GM12878 (cell line): ENCODE data around the gene MT4. TPM values are rescaled to one million over a fixed set of nuclear protein-coding genes. Genes with fewer than 3 reads are reported as not detected.

Experiments
- ATAC-seq: fragments of 200-7000 bp; cut with Tn5 transposase; 3 replicates; pipeline ENCODE4 v1.9.1; 2020; ENCODE audit warnings: mild to moderate bottlenecking, moderate library complexity
- BruUV-seq: library from RNA; stranded (reverse); fragments of 400-500 nt; replicated peaks from 2 replicates; lab custom pipeline; 2021; lab: Mats Ljungman, UMichigan
- CTCF ChIA-PET: fragments of 300-600 bp; sonication (Branson Sonifier 250); formaldehyde crosslinking; extraction: SDS; loops from one replicate; lab custom pipeline; 2021; ENCODE audit warnings: inconsistent platforms; lab: Yijun Ruan, JAX
- POLR2A ChIA-PET: fragments of 350-600 bp; formaldehyde crosslinking; extraction: SDS; loops from one replicate; lab custom pipeline; 2021; ENCODE audit warnings: inconsistent platforms; lab: Charles Lee
- RAD21 ChIA-PET: fragments of 300-600 bp; sonication (Branson Sonifier 250); formaldehyde crosslinking; loops from one replicate; lab custom pipeline; 2023; ENCODE audit warnings: antibody characterized with exemption; ENCODE audit not compliant: unreplicated experiment; lab: Charles Lee
- SMC1A ChIA-PET: fragments of 300-600 bp; sonication (Branson Sonifier 250); formaldehyde crosslinking; loops from one replicate; lab custom pipeline; 2023; ENCODE audit not compliant: unreplicated experiment, uncharacterized antibody; lab: Charles Lee
- DNase-seq: peaks from one replicate; pipeline ENCODE4 v3.0.0-alpha.2; 2011; ENCODE audit warnings: low read depth, low spot score
- FAIRE-seq: peaks from 3 replicates; lab custom pipeline; 2011; peaks lifted over from hg19 to GRCh38; lab: Jason Lieb, UNC
- H2AFZ ChIP-seq: 2 replicates; pipeline ENCODE4 v1.6.0; 2011; ENCODE audit warnings: low read depth, low read length, control low read depth; ENCODE audit not compliant: control insufficient read depth
- H3K27ac ChIP-seq: 2 replicates; pipeline ENCODE4 v1.5.1; 2011; ENCODE audit warnings: control low read depth; ENCODE audit not compliant: control insufficient read depth, insufficient read depth
- H3K27me3 ChIP-seq, 2 experiments: replicated peaks in 1 of 2; 2 replicates each; pipeline versions ENCODE4 v1.6.0 to v1.6.1; 2011; ENCODE audit warnings: low read length in 1 of 2; ENCODE audit not compliant: control insufficient read depth in 2 of 2, insufficient read depth in 2 of 2
- H3K36me3 ChIP-seq, 2 experiments: 2 replicates each; pipeline ENCODE4 v1.5.1; 2011; ENCODE audit warnings: low read length in 1 of 2; ENCODE audit not compliant: control insufficient read depth in 2 of 2, insufficient read depth in 2 of 2
- H3K4me1 ChIP-seq: 2 replicates; pipeline ENCODE4 v1.6.1; 2011; ENCODE audit warnings: mild to moderate bottlenecking, low read length, moderate library complexity, mixed read lengths; ENCODE audit not compliant: control insufficient read depth, insufficient read depth
- H3K4me2 ChIP-seq: 2 replicates; pipeline ENCODE4 v1.6.0; 2011; ENCODE audit warnings: control low read depth; ENCODE audit not compliant: control insufficient read depth, insufficient read depth
- H3K4me3 ChIP-seq: fragments of 200-600 bp; sonication (generic); 2 replicates; pipeline ENCODE4 v1.5.1; 2016
- H3K79me2 ChIP-seq: 2 replicates; pipeline ENCODE4 v1.6.0; 2011; ENCODE audit warnings: low read length; ENCODE audit not compliant: control insufficient read depth, insufficient read depth
- H3K9ac ChIP-seq: 2 replicates; pipeline ENCODE4 v1.8.0; 2011; ENCODE audit warnings: low read length, control low read depth, mixed read lengths; ENCODE audit not compliant: control insufficient read depth, insufficient read depth
- H3K9me3 ChIP-seq: replicated peaks from 3 replicates; pipeline ENCODE4 v1.5.1; 2011; ENCODE audit warnings: mild to moderate bottlenecking, low read length; ENCODE audit not compliant: control insufficient read depth, insufficient read depth
- H4K20me1 ChIP-seq: 2 replicates; pipeline ENCODE4 v1.6.0; 2011; ENCODE audit not compliant: control insufficient read depth, insufficient read depth
- BCL11A ChIP-seq: IDR thresholded peaks from 2 replicates; pipeline ENCODE4 v1.6.1; 2011; ENCODE audit warnings: low read depth, low read length
- BHLHE40 ChIP-seq, 2 experiments: fragments of 450-650 bp in 1 of 2; IDR thresholded peaks; 2 replicates each; pipeline ENCODE4 v1.6.1; 2011 to 2017; ENCODE audit warnings: low read depth in 2 of 2, borderline replicate concordance in 1 of 2, improper control_type of control experiment in 1 of 2, low read length in 1 of 2, mild to moderate bottlenecking in 1 of 2
- CHD4 ChIP-seq: fragments of 200-600 bp; sonication (generic); IDR thresholded peaks from 2 replicates; pipeline ENCODE4 v1.6.1; 2016; ENCODE audit warnings: mild to moderate bottlenecking
- IRF5 ChIP-seq: fragments of 450-650 bp; IDR thresholded peaks from 2 replicates; pipeline ENCODE4 v1.6.1; 2017; ENCODE audit warnings: borderline replicate concordance
- MTA3 ChIP-seq: IDR thresholded peaks from 2 replicates; pipeline ENCODE4 v1.6.1; 2012; ENCODE audit warnings: low read length, inconsistent platforms, borderline replicate concordance
- NFXL1 ChIP-seq: fragments of 450-650 bp; IDR thresholded peaks from 2 replicates; pipeline ENCODE4 v1.6.1; 2017; ENCODE audit warnings: antibody characterized with exemption, mild to moderate bottlenecking, borderline replicate concordance
- PAX5 ChIP-seq: IDR thresholded peaks from 2 replicates; pipeline ENCODE4 v1.6.1; 2011; ENCODE audit warnings: low read depth, low read length, borderline replicate concordance
- POLR2AphosphoS2 ChIP-seq: IDR thresholded peaks from 2 replicates; pipeline ENCODE4 v1.6.1; 2011; ENCODE audit warnings: low read depth, mild to moderate bottlenecking, low read length, improper control_type of control experiment, moderate library complexity
- PRDM15 ChIP-seq: fragments of 450-650 bp; formaldehyde crosslinking; IDR thresholded peaks from 2 replicates; pipeline ENCODE4 v1.4.0; 2020; ENCODE audit warnings: mild to moderate bottlenecking, moderate library complexity
- SMARCA5 ChIP-seq: fragments of 450-650 bp; IDR thresholded peaks from 2 replicates; pipeline ENCODE4 v1.6.1; 2017; ENCODE audit warnings: mild to moderate bottlenecking
- TAF1 ChIP-seq: IDR thresholded peaks from 2 replicates; pipeline ENCODE4 v1.6.1; 2011; ENCODE audit warnings: mild to moderate bottlenecking, low read depth, low read length, borderline replicate concordance
- WGBS: methylation state at CpG from one replicate; pipeline ENCODE4 v1.1.6; 2016; ENCODE audit warnings: low lambda C conversion rate; ENCODE audit not compliant: insufficient replicate concordance, insufficient coverage; ENCODE audit errors: missing lambda C conversion rate; 5-methylcytosine and 5-hydroxymethylcytosine counted together
- in situ Hi-C: fragments of 300-500 bp; cut with MboI; formaldehyde crosslinking; loops from 9 replicates; pipeline ENCODE4 v1.14.3; 2018; ENCODE audit warnings: mixed read lengths
- intact Hi-C: fragments of 100-400 bp; cut with micrococcal nuclease; formaldehyde crosslinking; loops from one replicate; pipeline ENCODE4 v1.14.2; 2022; ENCODE audit not compliant: unreplicated experiment
- polyA plus RNA-seq, 11 experiments: library from polyadenylated mRNA; depleted of rRNA in 4 of 11; unstranded in 6 of 11; stranded (reverse) in 5 of 11; fragments of >200 nt; fragmentation: Nextera tagmentation in 4 of 11; fragmentation: Illumina TruSeq in 1 of 11; extraction: Ambion mirVana in 4 of 11; extraction: Trizol in 1 of 11; gene quantifications; 1 replicate in 1 of 11; 2 replicates in 10 of 11; pipeline versions ENCODE4 v1.2.1 to v1.2.3, GENCODE V29; 2011 to 2016; ENCODE audit warnings: inconsistent platforms in 2 of 11, missing spikeins in 2 of 11, low read depth in 1 of 11
- total RNA-seq, 4 experiments: library from RNA; depleted of rRNA in 3 of 4; stranded (reverse); fragments of >200 nt in 3 of 4; fragmentation: Illumina TruSeq in 1 of 4; extraction: Trizol in 1 of 4; gene quantifications; 2 replicates each; pipeline versions ENCODE4 v1.2.1 to v1.2.3, GENCODE V29; 2013 to 2021

The MT4 gene
- total and polyA plus RNA-seq, 10 of the 15 experiments (the other 5 are each of a cell fraction or from before 2014, with no cell fraction given): not detected

GRCh38 chr16:56515665-56516064 lies 49.2 kb upstream of the MT4 start:
- Histone ChIP-seq H3K79me2 (no peaks in the 10 kb centered on the region), H3K36me3 (no peaks in the 10 kb centered on the region), H3K9me3 (no peaks in the 10 kb centered on the region)
- RAD21 ChIA-PET: no interaction called here
- no peak for FAIRE-seq
- BruUV-seq: no TSS peak
- intact Hi-C loops (no loop called here), in situ Hi-C loops (no loop called here)
- POLR2A ChIA-PET: no interaction called here
- 55% methylated on average over 6 of the region's 6 CpGs for WGBS
- TF ChIP-seq SMARCA5: no peak
- TF ChIP-seq POLR2AphosphoS2: no peak
- TF ChIP-seq IRF5: no peak
- no peak for TF ChIP-seq TAF1
- TF ChIP-seq CHD4: no peak
- no peak for TF ChIP-seq BHLHE40 (IDR thresholded peaks at IDR 0.05; ENCODE audit: borderline replicate concordance in 1 of 2, low read depth in 2 of 2, low read length in 1 of 2)
- TF ChIP-seq MTA3: no peak
- TF ChIP-seq PAX5: no peak
- no peak for TF ChIP-seq BCL11A
- no peak for TF ChIP-seq PRDM15
- no peak for TF ChIP-seq NFXL1
- TF ChIP-seq, all 136 proteins: peak for 0
- H3K27me3 ChIP-seq: no peaks in the 10 kb centered on the region
- ChIA-PET SMC1A (no interaction called here), CTCF (interaction anchor here (0.8 to 1.7 kb wide), 2 partner anchors 85 to 186 kb away, joined by 5 to 6 read pairs; no protein-coding TSS in a partner anchor)
- no peaks in the 10 kb centered on the region; the same call in 1 of the 2 replicates for H3K4me1 ChIP-seq
- H4K20me1 ChIP-seq: no peaks in the 10 kb centered on the region
- no peak for DNase-seq
- no peak overlapping the region for H3K9ac ChIP-seq
- no peak overlapping the region for H2AFZ ChIP-seq
- no peak overlapping the region for H3K4me3 ChIP-seq
- no peak for ATAC-seq
- H3K4me2 ChIP-seq: no peak overlapping the region
- H3K27ac ChIP-seq: no peak overlapping the region
